Astrocyte of the spinal cord (primary cell): ENCODE measurements around the gene P3H4.
"Not testable (repeated sequence)": the region's sequence is repeated elsewhere in the genome, so short reads cannot be mapped to it uniquely, and the experiment has no call there.

ENCODE experiments used
- DNase-seq: peaks from one replicate; pipeline ENCODE4 v3.0.0; 2011; ENCODE audit warnings: low read depth, low spot score
- H3K4me3 ChIP-seq: 2 replicates; pipeline ENCODE4 v1.5.1; 2011; ENCODE audit warnings: low read depth, mild to moderate bottlenecking, low read length, moderate library complexity
- CTCF ChIP-seq: IDR thresholded peaks from 2 replicates; pipeline ENCODE4 v1.5.1; 2012; ENCODE audit warnings: low read depth, mild to moderate bottlenecking, low read length, inconsistent platforms
- in situ Hi-C: cut with HindIII; loops from 2 replicates; pipeline ENCODE4 v1.10.0; 2017; ENCODE audit warnings: low sequenced_read_pairs

The P3H4 gene

GRCh38 chr17:41781404-41782110, 30.2 kb downstream of the P3H4 start:
- H3K4me3 ChIP-seq = no peak overlapping the region
- TF ChIP-seq CTCF = no peak
- no peak for DNase-seq
- in situ Hi-C loops = no loop called here

DNA sequence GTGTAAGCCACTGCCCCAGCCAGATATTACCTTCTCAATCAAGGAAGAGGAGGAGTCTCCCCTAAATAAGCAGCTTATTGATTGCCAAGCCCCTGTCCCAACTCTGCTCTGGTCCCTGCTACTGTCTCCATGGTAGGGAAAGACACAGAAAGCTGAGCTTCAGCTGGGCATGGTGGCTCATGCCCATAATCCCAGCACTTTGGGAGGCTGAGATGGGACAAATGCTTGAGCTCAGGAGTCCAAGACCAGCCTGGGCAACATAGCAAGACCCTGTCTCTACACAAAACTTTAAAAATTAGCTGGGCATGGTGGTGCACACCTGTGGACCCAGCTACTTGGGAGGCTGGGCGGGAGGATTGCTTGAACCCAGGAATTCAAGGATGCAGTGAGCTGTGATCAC, 31.8 kb downstream of the P3H4 start:
- no peak overlapping the region for H3K4me3 ChIP-seq
- in situ Hi-C loops = no loop called here
- DNase-seq = no peak
- no peak for TF ChIP-seq CTCF

DNA sequence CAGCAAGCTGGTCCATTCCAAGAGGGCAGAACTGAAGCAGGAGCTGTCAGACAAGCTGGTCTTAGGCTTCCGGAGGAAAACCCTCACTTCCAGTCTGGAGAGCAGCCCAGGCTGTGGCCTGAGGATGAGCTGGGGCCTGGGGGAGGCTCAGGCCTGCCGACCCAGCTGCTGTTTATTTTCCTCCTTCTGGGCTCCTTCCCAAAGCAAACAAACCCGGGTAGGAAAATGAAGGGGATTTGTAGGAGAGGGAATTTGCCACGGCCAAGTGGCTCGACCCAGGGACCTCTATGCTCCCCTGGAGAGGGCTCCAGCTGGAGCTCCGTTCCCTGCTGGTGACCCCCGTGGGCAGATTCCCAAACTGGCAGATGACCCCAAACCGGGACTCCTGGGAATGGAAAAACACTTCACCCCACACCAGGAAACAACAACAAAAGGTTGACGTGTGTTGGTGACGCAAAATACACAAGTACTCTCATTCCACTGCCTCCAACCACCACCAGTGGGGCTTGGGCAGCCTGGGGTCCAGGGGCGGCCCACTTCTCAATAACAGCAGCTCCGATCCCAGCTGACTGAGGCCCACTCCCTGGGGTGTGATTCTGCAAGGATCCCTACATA, 34.1 kb downstream of the P3H4 start:
- no peak overlapping the region for H3K4me3 ChIP-seq
- TF ChIP-seq CTCF = no peak
- peak; percentile 98 for DNase-seq
- in situ Hi-C loops = no loop called here

GRCh38 chr17:41777157-41777573, 34.6 kb downstream of the P3H4 start:
- no peak overlapping the region for H3K4me3 ChIP-seq
- peak; percentile 24 for TF ChIP-seq CTCF
- in situ Hi-C loops = no loop called here
- DNase-seq = no peak

DNA sequence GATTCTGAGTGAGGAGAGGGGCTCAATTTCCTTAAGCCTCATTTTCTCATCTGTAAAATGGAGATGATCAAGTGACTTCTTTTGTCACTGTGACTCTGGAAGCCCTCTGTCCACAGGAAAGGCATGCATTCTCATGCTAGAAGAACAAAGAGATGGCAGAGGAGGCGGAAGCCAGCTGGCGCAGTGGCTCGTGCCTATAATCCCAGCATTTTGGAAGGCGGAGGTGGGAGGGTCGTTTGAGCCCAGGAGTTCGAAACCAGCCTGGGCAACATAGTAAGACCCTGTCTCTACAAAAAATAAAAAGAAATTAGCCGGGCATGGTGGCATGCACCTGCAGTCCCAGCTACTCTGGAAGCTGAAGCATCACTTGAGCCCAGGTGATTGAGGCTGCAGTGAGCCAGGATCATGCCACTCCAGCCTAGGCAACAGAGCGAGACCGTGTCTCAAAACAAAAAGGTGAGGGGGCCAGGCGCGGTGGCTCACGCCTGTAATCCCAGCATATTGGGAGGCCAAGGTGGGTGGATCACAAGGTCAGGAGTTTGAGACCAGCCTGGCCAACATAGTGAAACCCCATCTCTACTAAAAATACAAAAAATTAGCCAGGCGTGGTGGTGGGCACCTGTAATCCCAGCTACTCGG, 35.4 kb downstream of the P3H4 start:
- H3K4me3 ChIP-seq, in situ Hi-C loops, DNase-seq: not testable (repeated sequence)

- no peak overlapping the region for H3K4me3 ChIP-seq
These were observed 36.1 kb downstream of the P3H4 start for GRCh38 chr17:41775394-41776226.

More at GRCh38 chr17:41775394-41776226, 36.1 kb downstream of the P3H4 start:
- in situ Hi-C loops = no loop called here
- no peak for DNase-seq
- TF ChIP-seq CTCF = no peak
